Measurements from ENCODE around the gene CIAO1.
"Not testable (repeated sequence)": the region's sequence is repeated elsewhere in the genome, so short reads cannot be mapped to it uniquely, and the experiment has no call there.

CIAO1 gene

GRCh38 chr2:96265840-96266679 lies at the start of gene CIAO1, which contains the start of gene TMEM127:
Gene CIAO1, plus strand, starts transcription at chr2:96266225. Its CDS starts 126 bp downstream, at chr2:96266351.
Gene TMEM127, minus strand, starts transcription at chr2:96265997. Its CDS starts 616 bp downstream, at chr2:96265381.
- peak; percentile 97 for DNase-seq (ENCODE audit: low spot score)

GRCh38 chr2:96218508-96219131 lies 47.4 kb upstream of the CIAO1 start:
- DNase-seq (ENCODE audit: low spot score): no peak

GRCh38 chr2:96219959-96220358 lies 46.1 kb upstream of the CIAO1 start:
- not testable (repeated sequence) for DNase-seq (ENCODE audit: low spot score)

- DNase-seq (ENCODE audit: low spot score): not testable (repeated sequence)
Observed at GRCh38 chr2:96221106-96221505, 44.9 kb upstream of the CIAO1 start.

GRCh38 chr2:96225016-96225533 lies 41.0 kb upstream of the CIAO1 start:
- DNase-seq (ENCODE audit: low spot score): no peak

GRCh38 chr2:96231316-96231715 lies 34.7 kb upstream of the CIAO1 start:
- no peak for DNase-seq (ENCODE audit: low spot score)

GRCh38 chr2:96233436-96233835 lies 32.6 kb upstream of the CIAO1 start:
- no peak for DNase-seq (ENCODE audit: low spot score)

GRCh38 chr2:96233880-96234316 lies 32.1 kb upstream of the CIAO1 start:
- DNase-seq (ENCODE audit: low spot score): no peak

- no peak for DNase-seq (ENCODE audit: low spot score)
Observed at GRCh38 chr2:96236882-96237281, 29.1 kb upstream of the CIAO1 start.

- no peak for DNase-seq (ENCODE audit: low spot score)
Observed at GRCh38 chr2:96238266-96238665, 27.8 kb upstream of the CIAO1 start.

GRCh38 chr2:96239091-96239490 lies 26.9 kb upstream of the CIAO1 start:
- DNase-seq (ENCODE audit: low spot score): no peak

GRCh38 chr2:96239745-96240264 lies 26.2 kb upstream of the CIAO1 start:
- no peak for DNase-seq (ENCODE audit: low spot score)

GRCh38 chr2:96240341-96241038 lies 25.5 kb upstream of the CIAO1 start:
- no peak for DNase-seq (ENCODE audit: low spot score)

- DNase-seq (ENCODE audit: low spot score): peak; percentile 35
Observed at GRCh38 chr2:96241227-96241626, 24.8 kb upstream of the CIAO1 start.

- DNase-seq (ENCODE audit: low spot score): no peak
Observed at GRCh38 chr2:96241900-96242611, 24.0 kb upstream of the CIAO1 start.

- DNase-seq (ENCODE audit: low spot score): no peak
Observed at GRCh38 chr2:96243843-96244242, 22.2 kb upstream of the CIAO1 start.

GRCh38 chr2:96245609-96246390 lies 20.2 kb upstream of the CIAO1 start:
- no peak for DNase-seq (ENCODE audit: low spot score)

- no peak for DNase-seq (ENCODE audit: low spot score)
Observed at GRCh38 chr2:96247009-96247408, 19.0 kb upstream of the CIAO1 start.

- no peak for DNase-seq (ENCODE audit: low spot score)
Observed at GRCh38 chr2:96247896-96248295, 18.1 kb upstream of the CIAO1 start.

- no peak for DNase-seq (ENCODE audit: low spot score)
Observed at GRCh38 chr2:96248624-96249023, 17.4 kb upstream of the CIAO1 start.

GRCh38 chr2:96249654-96250053 lies 16.4 kb upstream of the CIAO1 start:
- no peak for DNase-seq (ENCODE audit: low spot score)

All from iPS-NIHi11 (cell line).